SW480 (cell line): Measurements from ENCODE around the gene PEX5L.
"Not testable (repeated sequence)": the region's sequence is repeated elsewhere in the genome, so short reads cannot be mapped to it uniquely, and the experiment has no call there.

ENCODE experiments used
- DNase-seq: peaks from one replicate; pipeline ENCODE4 v3.0.0-alpha.2; 2016; ENCODE audit warnings: low spot score

The PEX5L gene

GRCh38 chr3:179832333-179832854, 204.3 kb downstream of the PEX5L start:
- DNase-seq: no peak

GRCh38 chr3:179829401-179829800, 207.3 kb downstream of the PEX5L start:
- no peak for DNase-seq

GRCh38 chr3:179828738-179829137, 208.0 kb downstream of the PEX5L start:
- no peak for DNase-seq

GRCh38 chr3:179826247-179826637, 210.5 kb downstream of the PEX5L start:
- DNase-seq: no peak

- DNase-seq: no peak
These were observed 211.1 kb downstream of the PEX5L start for GRCh38 chr3:179825527-179826246.

- DNase-seq: no peak
These were observed 214.4 kb downstream of the PEX5L start for GRCh38 chr3:179822296-179822695.

- DNase-seq: no peak
These were observed 217.4 kb downstream of the PEX5L start for GRCh38 chr3:179819379-179819778.

GRCh38 chr3:179812096-179812382, 224.7 kb downstream of the PEX5L start:
- no peak for DNase-seq

- peak; percentile 62 for DNase-seq
These were observed 225.2 kb downstream of the PEX5L start for GRCh38 chr3:179811321-179812095.

GRCh38 chr3:179809639-179810038, 227.1 kb downstream of the PEX5L start:
- DNase-seq: no peak

GRCh38 chr3:179807588-179807987, 229.1 kb downstream of the PEX5L start:
- no peak for DNase-seq

GRCh38 chr3:179806177-179806576, 230.6 kb downstream of the PEX5L start:
- DNase-seq: no peak

GRCh38 chr3:179801856-179802255, 234.9 kb downstream of the PEX5L start:
- no peak for DNase-seq

- DNase-seq: no peak
These were observed 235.5 kb downstream of the PEX5L start for GRCh38 chr3:179801263-179801662.

GRCh38 chr3:179797192-179797591, 239.5 kb downstream of the PEX5L start:
- DNase-seq: no peak

GRCh38 chr3:179796421-179796820, 240.3 kb downstream of the PEX5L start:
- no peak for DNase-seq

GRCh38 chr3:179794355-179794754, 242.4 kb downstream of the PEX5L start:
- no peak for DNase-seq

- DNase-seq: no peak
These were observed 244.9 kb downstream of the PEX5L start for GRCh38 chr3:179791793-179792192.

- DNase-seq: no peak
These were observed 247.7 kb downstream of the PEX5L start for GRCh38 chr3:179788996-179789395.

GRCh38 chr3:179782841-179783240, 253.9 kb downstream of the PEX5L start:
- DNase-seq: not testable (repeated sequence)

GRCh38 chr3:179775416-179776122, 261.2 kb downstream of the PEX5L start:
- DNase-seq: no peak

GRCh38 chr3:179772297-179772696, 264.4 kb downstream of the PEX5L start:
- DNase-seq: no peak

- no peak for DNase-seq
These were observed 264.9 kb downstream of the PEX5L start for GRCh38 chr3:179771797-179772196.
